ENCODE measurements around the gene IFFO2.

GRCh38 chr1:18907021-18907916 lies 49.2 kb downstream of the IFFO2 start:
- TF ChIP-seq CTCF (conservative IDR thresholded peaks at IDR 0.05 in 1 of 2, IDR thresholded peaks at IDR 0.05 in 1 of 2; ENCODE audit: low read depth in 1 of 2, low read length in 2 of 2) (peak; percentile 75 to 77), EZH2 (IDR thresholded peaks at IDR 0.05; ENCODE audit: low read length, missing control alignments) (no peak)
